ENCODE measurements around the gene GAL3ST3. TPM values are rescaled to one million over a fixed set of nuclear protein-coding genes. Genes with fewer than 3 reads are reported as not detected.

Gene GAL3ST3
- total RNA-seq, 2 donors from 2014 or later, result not detected

DNA sequence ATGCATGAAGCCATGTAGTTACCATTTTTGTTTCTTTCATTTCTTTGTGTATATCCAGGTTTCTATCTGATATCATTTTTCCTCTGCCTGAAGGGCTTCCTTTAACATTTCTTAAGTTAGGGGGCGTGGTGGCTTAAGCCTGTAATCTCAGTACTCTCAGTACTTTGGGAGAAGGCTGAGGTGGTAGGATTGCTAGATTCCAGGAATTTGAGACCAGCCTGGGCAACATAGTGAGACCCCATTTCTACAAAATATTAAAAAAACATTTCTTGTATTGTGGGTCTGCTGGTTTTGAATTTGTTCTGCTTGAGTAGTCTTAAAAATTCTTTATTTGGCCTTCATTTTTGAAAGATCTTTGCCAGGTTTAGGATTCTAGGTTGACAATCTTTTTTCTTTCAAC, 15.6 kb upstream of the GAL3ST3 start:
- ATAC-seq (no peak), DNase-seq (no peak)
- Mint-ChIP-seq H3K27me3 (no peaks in the 10 kb centered on the region), H3K4me3 (no peak overlapping the region), H3K4me1 (peaks cover 41% of the 10 kb centered on the region), H3K27ac (peak overlapping the region; percentile 65), H3K36me3 (ENCODE audit: low read depth) (peaks cover 24% of the 10 kb centered on the region)
- no peaks in the 10 kb centered on the region for H3K9me3 ChIP-seq (ENCODE audit: control insufficient read depth, low read length, poor library complexity, severe bottlenecking)

DNA sequence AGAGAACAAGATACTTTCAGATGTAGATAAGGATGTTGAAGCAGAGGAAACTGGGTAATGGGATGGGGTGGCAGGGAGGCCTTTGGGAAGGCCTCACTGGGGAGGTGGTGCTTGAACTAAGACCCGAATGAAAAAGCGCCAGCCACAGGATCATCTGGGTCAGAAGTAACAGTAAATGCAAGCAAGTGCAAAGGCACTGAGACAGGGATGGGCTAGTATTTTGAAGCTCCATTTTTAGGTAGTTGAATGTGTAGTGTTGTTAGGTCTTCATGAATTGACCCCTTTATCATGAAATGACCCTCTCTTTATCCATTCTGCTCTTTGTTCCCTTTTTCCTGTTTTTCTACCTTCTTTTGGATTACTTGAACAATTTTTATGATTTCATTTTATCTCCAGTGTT, 14.9 kb upstream of the GAL3ST3 start:
- peaks cover 22% of the 10 kb centered on the region for H3K36me3 Mint-ChIP-seq (ENCODE audit: low read depth)
- ATAC-seq (no peak), DNase-seq (no peak)
- H3K4me1 Mint-ChIP-seq, result peaks cover 36% of the 10 kb centered on the region
- H3K9me3 ChIP-seq (ENCODE audit: control insufficient read depth, low read length, poor library complexity, severe bottlenecking), result no peaks in the 10 kb centered on the region
- H3K27ac Mint-ChIP-seq, result peak overlapping the region; percentile 59
- no peak overlapping the region for H3K4me3 Mint-ChIP-seq
- no peaks in the 10 kb centered on the region for H3K27me3 Mint-ChIP-seq

DNA sequence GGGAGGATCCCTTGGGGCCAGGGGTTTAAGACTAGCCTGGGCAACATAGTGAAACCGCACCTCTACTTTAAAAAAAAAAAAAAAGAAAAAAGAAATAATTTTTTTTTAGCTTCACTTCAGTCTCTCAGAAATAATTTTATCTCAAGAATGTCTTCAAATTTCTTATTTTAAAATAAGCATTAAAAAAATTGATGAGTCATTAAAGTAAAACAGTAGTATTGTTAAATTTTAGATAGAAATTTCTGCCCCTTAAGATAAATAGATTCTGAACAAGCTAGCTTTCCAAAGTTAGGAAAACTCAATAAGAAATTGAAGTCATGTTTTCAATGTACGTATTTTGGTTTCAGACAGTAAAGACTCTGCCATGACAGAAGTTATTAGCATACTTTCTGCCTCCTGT, 13.4 kb upstream of the GAL3ST3 start:
- no peaks in the 10 kb centered on the region for H3K9me3 ChIP-seq (ENCODE audit: control insufficient read depth, low read length, poor library complexity, severe bottlenecking)
- H3K36me3 Mint-ChIP-seq (ENCODE audit: low read depth), result peaks cover 22% of the 10 kb centered on the region
- peaks cover 31% of the 10 kb centered on the region for H3K4me1 Mint-ChIP-seq
- no peaks in the 10 kb centered on the region for H3K27me3 Mint-ChIP-seq
- ATAC-seq, result no peak
- peak overlapping the region; percentile 59 for H3K27ac Mint-ChIP-seq
- no peak for DNase-seq
- no peak overlapping the region for H3K4me3 Mint-ChIP-seq

DNA sequence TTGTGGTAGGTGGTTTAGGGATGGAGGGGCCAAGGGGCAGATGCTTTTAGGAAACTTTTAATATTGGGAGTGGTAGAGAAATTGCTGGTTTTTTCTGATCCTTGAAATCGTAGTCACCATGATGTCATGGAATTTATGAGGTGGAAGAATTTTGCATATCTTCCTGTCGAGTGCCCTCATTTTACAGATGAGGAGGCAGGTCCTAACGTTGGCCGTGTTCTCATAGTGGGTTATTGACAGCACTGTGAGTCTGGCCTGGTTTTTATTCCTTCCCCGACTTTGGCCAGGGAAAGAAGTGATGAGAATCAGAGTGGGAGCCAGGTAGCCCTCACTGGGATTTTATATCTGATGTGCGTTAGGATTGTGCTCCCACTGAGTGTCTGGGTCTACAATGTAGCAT, 12.3 kb upstream of the GAL3ST3 start:
- Mint-ChIP-seq H3K36me3 (ENCODE audit: low read depth) (peaks cover 19% of the 10 kb centered on the region), H3K4me3 (no peak overlapping the region), H3K27me3 (no peaks in the 10 kb centered on the region), H3K4me1 (peaks cover 24% of the 10 kb centered on the region), H3K27ac (peak overlapping the region; percentile 79)
- no peaks in the 10 kb centered on the region for H3K9me3 ChIP-seq (ENCODE audit: control insufficient read depth, low read length, poor library complexity, severe bottlenecking)
- ATAC-seq (no peak), DNase-seq (no peak)

DNA sequence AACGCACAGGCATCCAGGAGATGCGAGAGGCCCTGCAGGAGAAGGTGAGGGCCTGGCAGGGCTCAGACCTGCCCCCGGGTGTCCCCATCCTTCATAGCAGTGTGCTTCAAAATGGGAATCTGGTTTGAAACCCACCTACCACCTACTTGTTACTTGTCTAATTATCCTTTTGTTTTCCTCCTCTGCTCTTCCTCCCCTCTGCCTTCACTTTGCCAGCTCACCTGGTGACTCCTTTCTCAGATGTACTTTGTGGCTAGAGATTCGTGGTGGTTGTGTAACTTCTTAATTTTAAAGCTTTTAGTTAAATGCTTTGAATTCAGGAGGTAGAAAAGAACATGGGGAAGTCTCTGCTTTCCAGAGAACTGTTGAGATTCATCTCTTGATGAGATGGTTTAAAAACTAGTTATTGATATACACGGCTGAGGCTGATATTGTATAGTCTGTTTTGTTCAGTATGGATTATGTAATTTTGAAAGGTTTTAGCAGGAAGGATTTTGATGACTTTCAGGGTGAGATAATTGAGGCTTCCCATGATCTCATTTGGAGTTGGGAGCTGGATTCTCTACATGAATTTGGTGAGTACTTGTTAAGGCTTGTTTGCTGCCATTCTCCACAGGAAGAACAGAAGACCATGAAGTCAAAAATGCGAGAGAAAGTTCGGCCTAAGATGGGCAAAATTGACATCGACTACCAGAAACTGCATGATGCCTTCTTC, 11.2 kb upstream of the GAL3ST3 start:
- no peak overlapping the region for H3K4me3 Mint-ChIP-seq
- H3K27ac Mint-ChIP-seq, result peak overlapping the region; percentile 81
- no peaks in the 10 kb centered on the region for H3K27me3 Mint-ChIP-seq
- H3K9me3 ChIP-seq (ENCODE audit: control insufficient read depth, low read length, poor library complexity, severe bottlenecking), result no peaks in the 10 kb centered on the region
- peaks cover 19% of the 10 kb centered on the region for H3K36me3 Mint-ChIP-seq (ENCODE audit: low read depth)
- ATAC-seq (no peak), DNase-seq (no peak)
- peaks cover 23% of the 10 kb centered on the region for H3K4me1 Mint-ChIP-seq

DNA sequence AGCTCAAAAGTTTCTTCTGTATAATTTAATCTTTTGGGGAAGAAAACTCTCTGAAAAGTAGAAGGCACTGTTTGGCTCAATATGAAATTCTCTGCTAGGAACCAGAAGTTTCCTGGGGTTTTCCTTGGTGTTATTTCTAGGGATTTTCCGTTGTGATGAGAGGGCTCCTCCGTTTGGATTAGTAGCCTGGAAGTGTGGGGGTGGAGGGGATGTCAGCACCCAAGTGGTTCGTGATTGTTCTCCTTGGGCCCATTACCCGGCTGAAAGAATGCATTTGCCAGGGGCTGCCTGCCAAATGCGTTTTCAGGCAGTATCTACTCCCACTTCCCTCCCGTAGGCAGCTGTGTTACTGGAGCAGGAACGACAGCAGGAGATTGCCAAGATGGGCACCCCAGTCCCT, 7.5 kb upstream of the GAL3ST3 start:
- no peaks in the 10 kb centered on the region for H3K9me3 ChIP-seq (ENCODE audit: control insufficient read depth, low read length, poor library complexity, severe bottlenecking)
- no peak for DNase-seq
- H3K27me3 Mint-ChIP-seq, result no peaks in the 10 kb centered on the region
- H3K27ac Mint-ChIP-seq, result peak overlapping the region; percentile 21
- H3K36me3 Mint-ChIP-seq (ENCODE audit: low read depth), result peaks cover 13% of the 10 kb centered on the region
- no peak overlapping the region for H3K4me3 Mint-ChIP-seq
- no peak for ATAC-seq
- H3K4me1 Mint-ChIP-seq, result peaks cover 27% of the 10 kb centered on the region

DNA sequence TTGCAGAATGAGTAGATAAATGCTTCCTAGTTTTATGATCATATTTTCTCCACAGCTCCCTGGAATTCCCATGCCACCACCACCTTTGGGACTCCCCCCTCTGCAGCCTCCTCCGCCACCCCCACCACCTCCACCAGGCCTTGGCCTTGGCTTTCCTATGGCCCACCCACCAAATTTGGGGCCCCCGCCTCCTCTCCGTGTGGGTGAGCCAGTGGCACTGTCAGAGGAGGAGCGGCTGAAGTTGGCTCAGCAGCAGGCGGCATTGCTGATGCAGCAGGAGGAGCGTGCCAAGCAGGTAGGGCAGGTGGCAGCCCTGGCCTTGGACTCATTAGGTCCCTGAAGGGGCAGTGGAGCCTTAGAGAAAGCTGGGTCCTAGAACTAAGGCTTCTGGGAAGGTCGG, 6.1 kb upstream of the GAL3ST3 start:
- DNase-seq (no peak), ATAC-seq (no peak)
- no peaks in the 10 kb centered on the region for H3K9me3 ChIP-seq (ENCODE audit: control insufficient read depth, low read length, poor library complexity, severe bottlenecking)
- Mint-ChIP-seq H3K36me3 (ENCODE audit: low read depth) (peaks cover 5% of the 10 kb centered on the region), H3K4me3 (no peak overlapping the region), H3K4me1 (peaks cover 25% of the 10 kb centered on the region), H3K27me3 (no peaks in the 10 kb centered on the region), H3K27ac (peak overlapping the region; percentile 16)

DNA sequence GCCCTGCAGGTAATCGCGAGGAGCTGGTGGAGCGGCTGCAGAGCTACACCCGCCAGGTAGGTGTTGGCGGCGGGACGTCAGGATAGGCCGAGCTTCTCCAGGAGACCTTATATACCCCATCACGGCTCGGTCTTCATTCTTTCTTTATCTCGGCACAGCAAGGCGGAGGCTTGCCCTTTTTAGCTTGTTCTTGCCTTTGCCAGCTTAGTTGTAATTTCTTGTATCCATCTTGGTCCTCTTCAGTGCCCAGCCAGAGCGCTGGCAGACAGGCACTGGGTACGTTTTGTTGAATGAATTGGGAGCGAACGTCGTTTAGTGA, 3.7 kb upstream of the GAL3ST3 start:
- Mint-ChIP-seq H3K27me3 (no peaks in the 10 kb centered on the region), H3K4me1 (peaks cover 18% of the 10 kb centered on the region), H3K36me3 (ENCODE audit: low read depth) (peaks cover 4% of the 10 kb centered on the region), H3K27ac (peak overlapping the region; percentile 98), H3K4me3 (peak overlapping the region; percentile 100)
- ATAC-seq (peak; percentile 5), DNase-seq (no peak)
- no peaks in the 10 kb centered on the region for H3K9me3 ChIP-seq (ENCODE audit: control insufficient read depth, low read length, poor library complexity, severe bottlenecking)

DNA sequence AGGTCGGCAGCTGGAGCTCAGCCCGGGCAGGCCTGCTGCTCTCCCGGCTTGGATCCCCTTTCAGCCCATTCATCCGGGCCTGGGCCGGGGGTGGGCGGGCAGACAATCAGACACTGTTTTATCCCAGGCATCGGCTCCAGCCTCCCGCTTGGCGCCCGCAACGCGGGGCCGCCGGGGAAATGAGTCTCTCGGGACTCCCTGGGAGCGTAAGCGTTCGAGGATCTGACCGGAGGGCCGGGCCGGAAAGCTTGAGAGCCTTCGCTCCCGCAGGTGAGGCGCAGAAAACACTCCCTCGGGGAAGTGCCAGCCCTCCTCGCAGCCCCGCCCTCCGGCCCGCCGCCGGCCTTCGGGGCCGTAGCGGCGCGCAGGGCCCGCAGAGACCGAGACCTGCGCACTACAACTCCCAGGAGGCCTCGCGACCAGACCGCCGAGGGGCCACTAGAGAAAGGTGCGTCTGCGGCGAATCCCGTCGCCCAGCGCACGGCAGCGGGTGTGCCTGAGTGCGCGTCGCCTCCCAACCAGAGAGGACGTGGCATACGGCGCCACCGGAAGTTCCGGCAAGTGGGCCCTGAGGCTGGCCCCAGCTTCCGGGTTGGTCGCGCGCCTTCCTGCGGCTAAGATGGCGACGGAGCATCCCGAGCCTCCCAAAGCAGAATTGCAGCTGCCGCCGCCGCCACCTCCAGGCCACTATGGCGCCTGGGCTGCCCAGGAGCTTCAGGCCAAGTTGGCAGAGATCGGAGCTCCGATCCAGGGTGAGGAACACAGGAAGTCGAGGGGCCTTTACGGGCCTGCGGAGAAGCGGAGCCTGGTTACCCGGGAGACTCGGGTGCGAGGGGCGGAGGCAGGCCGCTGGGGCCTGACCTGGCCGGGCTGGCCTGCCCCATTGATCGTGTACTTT, 3.1 kb upstream of the GAL3ST3 start, which contains the start of gene SF3B2:
SF3B2 (plus strand) TSS at position 599 of the 898 bp plus-strand sequence; CDS start at position 620, 21 bp downstream.
- H3K4me3 Mint-ChIP-seq, result peak within 1 kb of the TSS; percentile 100
- no peaks in the 10 kb centered on the region for H3K9me3 ChIP-seq (ENCODE audit: control insufficient read depth, low read length, poor library complexity, severe bottlenecking)
- H3K4me1 Mint-ChIP-seq, result peaks cover 18% of the 10 kb centered on the region
- DNase-seq, result peak; percentile 87 to 94 (median 94)
- H3K27me3 Mint-ChIP-seq, result no peaks in the 10 kb centered on the region
- peaks cover 4% of the 10 kb centered on the region for H3K36me3 Mint-ChIP-seq (ENCODE audit: low read depth)
- peak; percentile 98 for ATAC-seq
- peak within 1 kb of the TSS; percentile 98 for H3K27ac Mint-ChIP-seq

DNA sequence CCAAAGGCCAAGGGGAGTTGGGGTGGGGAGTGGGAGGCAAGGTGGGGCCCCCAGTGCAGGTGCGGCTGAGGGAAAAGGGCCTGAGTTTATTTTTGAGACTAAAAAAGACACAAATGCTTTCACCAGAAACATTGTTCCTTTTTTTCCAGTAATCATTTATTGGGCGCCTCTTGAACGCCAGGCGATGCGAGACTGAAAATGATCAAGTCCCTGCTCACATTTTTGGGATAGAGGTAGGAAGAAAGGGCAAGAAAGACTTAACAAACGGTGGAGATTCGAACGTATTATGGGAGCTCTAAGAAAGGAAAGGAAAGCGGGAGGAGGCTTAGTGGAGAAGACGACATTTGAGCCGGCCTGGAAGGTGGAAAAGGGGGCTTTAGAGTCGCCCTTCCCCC, 2.4 kb upstream of the GAL3ST3 start:
- Mint-ChIP-seq H3K4me1 (peaks cover 18% of the 10 kb centered on the region), H3K4me3 (peak overlapping the region; percentile 86), H3K27me3 (no peaks in the 10 kb centered on the region), H3K36me3 (ENCODE audit: low read depth) (peaks cover 4% of the 10 kb centered on the region), H3K27ac (peak overlapping the region; percentile 98)
- H3K9me3 ChIP-seq (ENCODE audit: control insufficient read depth, low read length, poor library complexity, severe bottlenecking), result no peaks in the 10 kb centered on the region
- DNase-seq (no peak), ATAC-seq (no peak)

DNA sequence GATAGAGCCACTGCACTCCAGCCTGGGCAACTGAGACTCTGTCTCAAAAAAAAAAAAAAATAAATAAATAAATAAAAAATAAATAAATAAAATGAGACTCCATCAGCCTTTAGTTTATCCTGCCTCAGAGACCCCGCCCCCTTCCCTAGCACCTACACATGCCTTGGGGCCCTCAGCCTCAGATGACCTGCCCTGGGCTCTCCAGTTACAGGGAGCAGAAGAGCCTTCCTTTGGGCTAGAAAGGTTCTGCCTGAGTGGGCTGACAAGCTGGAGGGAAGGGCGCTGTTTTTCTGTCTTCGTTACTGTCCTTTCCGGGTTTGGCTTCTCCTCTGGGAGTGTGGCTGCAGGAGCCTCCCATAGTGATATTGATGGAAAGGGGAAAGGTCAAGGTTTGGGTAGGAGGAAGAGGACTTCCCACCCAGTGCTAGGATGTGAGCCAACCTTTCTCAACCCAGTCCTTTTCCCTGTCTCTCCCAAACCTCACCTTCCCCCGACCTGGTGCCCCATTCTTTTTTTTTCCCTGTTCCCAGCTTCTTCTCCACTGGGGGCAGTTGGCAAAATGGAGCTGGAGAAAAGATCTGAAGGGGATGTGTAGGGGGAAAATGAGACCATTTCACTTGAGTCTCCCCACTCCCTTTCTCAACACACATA, 1.7 kb upstream of the GAL3ST3 start:
- no peak for ATAC-seq
- H3K4me3 Mint-ChIP-seq, result peak overlapping the region; percentile 86
- no peak for DNase-seq
- H3K36me3 Mint-ChIP-seq (ENCODE audit: low read depth), result peaks cover 4% of the 10 kb centered on the region
- H3K9me3 ChIP-seq (ENCODE audit: control insufficient read depth, low read length, poor library complexity, severe bottlenecking), result no peaks in the 10 kb centered on the region
- H3K27me3 Mint-ChIP-seq, result no peaks in the 10 kb centered on the region
- H3K27ac Mint-ChIP-seq, result no peak overlapping the region
- peaks cover 18% of the 10 kb centered on the region for H3K4me1 Mint-ChIP-seq

DNA sequence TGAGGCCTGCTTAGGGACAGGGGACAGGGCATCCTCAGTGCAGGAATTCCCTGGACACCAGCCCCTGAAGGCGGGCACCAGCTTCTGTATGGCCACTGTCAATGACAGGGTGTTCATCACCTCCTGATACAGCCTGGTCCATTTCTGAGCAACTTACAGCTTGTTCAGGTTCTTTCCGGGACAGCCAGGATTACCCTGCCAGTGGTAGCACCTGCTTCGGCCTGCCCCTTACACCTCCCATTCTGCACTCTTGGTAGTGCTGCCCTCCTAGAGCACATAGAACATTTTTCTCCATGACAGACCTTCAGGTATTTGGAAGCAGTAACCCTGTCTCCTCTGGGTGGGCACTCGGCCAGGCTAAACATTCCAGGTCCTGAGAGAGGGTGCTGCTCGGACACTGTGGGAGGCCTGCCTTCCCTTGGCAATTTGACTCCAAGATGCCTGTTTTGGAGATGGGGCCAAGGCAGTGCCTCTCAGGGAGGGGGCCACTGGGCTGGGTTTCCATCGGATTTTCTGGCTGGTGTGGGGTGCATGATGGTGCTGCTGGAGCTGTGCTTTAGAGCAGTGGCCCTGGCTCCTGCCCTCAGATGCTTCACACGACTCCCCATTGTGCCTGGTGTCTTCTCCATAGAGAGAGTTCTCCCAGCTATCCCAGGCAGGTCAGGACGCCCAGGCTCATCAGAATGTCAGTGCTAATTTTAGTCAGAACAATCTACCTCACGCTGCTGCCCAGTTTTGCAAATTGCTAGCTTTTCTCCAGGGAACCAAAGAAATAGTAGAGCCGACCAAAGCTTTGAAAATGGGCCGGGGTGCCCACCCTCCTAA, 1.2 kb downstream of the GAL3ST3 start:
- H3K36me3 Mint-ChIP-seq (ENCODE audit: low read depth), result peaks cover 4% of the 10 kb centered on the region
- H3K4me3 Mint-ChIP-seq, result no peak overlapping the region
- DNase-seq (no peak), ATAC-seq (no peak)
- H3K4me1 Mint-ChIP-seq, result peaks cover 15% of the 10 kb centered on the region
- no peaks in the 10 kb centered on the region for H3K9me3 ChIP-seq (ENCODE audit: control insufficient read depth, low read length, poor library complexity, severe bottlenecking)
- no peak overlapping the region for H3K27ac Mint-ChIP-seq
- no peaks in the 10 kb centered on the region for H3K27me3 Mint-ChIP-seq

All from T-helper 17 cell (primary cell).